HG03575 (cell line): Measurements from ENCODE around the gene SKOR2.

Experiments
- ATAC-seq: cut with Tn5 transposase; IDR thresholded peaks from one replicate; pipeline ENCODE4 v1.9.1; 2021; ENCODE audit not compliant: unreplicated experiment, insufficient number of reproducible peaks, low FRiP score; ENCODE audit errors: extremely low read depth

Gene SKOR2

GRCh38 chr18:47261902-47262300 is 10.4 kb upstream of the SKOR2 start:
- ATAC-seq, result no peak

- no peak for ATAC-seq
Measured at GRCh38 chr18:47260924-47261701, 9.7 kb upstream of the SKOR2 start.

GRCh38 chr18:47260120-47260923 is 8.9 kb upstream of the SKOR2 start:
- ATAC-seq, result no peak

- no peak for ATAC-seq
Measured at GRCh38 chr18:47254341-47254939, 3.0 kb upstream of the SKOR2 start.

GRCh38 chr18:47253101-47253654 is 1.7 kb upstream of the SKOR2 start:
- ATAC-seq, result no peak

- no peak for ATAC-seq
Measured at GRCh38 chr18:47250391-47251046, 941 bp downstream of the SKOR2 start.

GRCh38 chr18:47249314-47249981 is 2.0 kb downstream of the SKOR2 start:
- no peak for ATAC-seq

GRCh38 chr18:47248604-47249313 is 2.7 kb downstream of the SKOR2 start:
- no peak for ATAC-seq

GRCh38 chr18:47248115-47248603 is 3.3 kb downstream of the SKOR2 start:
- ATAC-seq, result no peak

GRCh38 chr18:47247416-47248114 is 3.9 kb downstream of the SKOR2 start:
- no peak for ATAC-seq

GRCh38 chr18:47247036-47247415 is 4.4 kb downstream of the SKOR2 start:
- no peak for ATAC-seq

- no peak for ATAC-seq
Measured at GRCh38 chr18:47246027-47246971, 5.2 kb downstream of the SKOR2 start.

- ATAC-seq, result no peak
Measured at GRCh38 chr18:47244086-47244485, 7.4 kb downstream of the SKOR2 start.

GRCh38 chr18:47235096-47235495 is 16.4 kb downstream of the SKOR2 start:
- ATAC-seq, result no peak

- no peak for ATAC-seq
Measured at GRCh38 chr18:47226660-47227059, 24.8 kb downstream of the SKOR2 start.

- ATAC-seq, result no peak
Measured at GRCh38 chr18:47215554-47216138, 35.8 kb downstream of the SKOR2 start.
